Suprapubic skin (tissue), 4 donors: ENCODE measurements around the gene ZNF165. TPM values are rescaled to one million over a fixed set of nuclear protein-coding genes. Genes with fewer than 3 reads are reported as not detected.
A peak's percentile ranks its signal among the peaks of the same experiment; 100 is the strongest.

Experiments used
- DNase-seq, 2 donors: peaks; one replicate each; pipeline ENCODE4 v3.0.0-alpha.2; 2019; ENCODE audit warnings: low spot score in 2 of 2
- H3K27ac ChIP-seq: fragments of 200-600 bp; sonication (generic); one replicate; pipeline ENCODE4 v1.5.1; 2019
- H3K27me3 ChIP-seq: fragments of 200-600 bp; sonication (generic); one replicate; pipeline ENCODE4 v1.5.1; 2019
- H3K36me3 ChIP-seq: fragments of 200-600 bp; sonication (generic); one replicate; pipeline ENCODE4 v1.5.1; 2019
- H3K4me1 ChIP-seq: fragments of 200-600 bp; sonication (generic); one replicate; pipeline ENCODE4 v1.5.1; 2019
- H3K4me3 ChIP-seq: fragments of 200-600 bp; sonication (generic); one replicate; pipeline ENCODE4 v1.5.1; 2019; ENCODE audit warnings: mild to moderate bottlenecking
- H3K9me3 ChIP-seq: fragments of 200-600 bp; sonication (generic); one replicate; pipeline ENCODE4 v1.5.1; 2019
- EP300 ChIP-seq: sonication (generic); formaldehyde crosslinking; IDR thresholded peaks from one replicate; pipeline ENCODE4 v1.6.1; 2017; ENCODE audit warnings: antibody characterized with exemption
- POLR2A ChIP-seq, 2 donors: fragments of 450-650 bp; IDR thresholded peaks; one replicate each; pipeline ENCODE4 v1.6.1; 2017; ENCODE audit warnings: antibody characterized with exemption in 2 of 2, mild to moderate bottlenecking in 2 of 2, moderate library complexity in 2 of 2
- POLR2AphosphoS5 ChIP-seq, 3 donors: sonication (generic); formaldehyde crosslinking; IDR thresholded peaks; one replicate each; pipeline ENCODE4 v1.6.1; 2017; ENCODE audit warnings: antibody characterized with exemption in 3 of 3
- WGBS: methylation state at CpG from one replicate; pipeline ENCODE4 v1.1.5; 2018; 5-methylcytosine and 5-hydroxymethylcytosine counted together
- total RNA-seq, 4 donors: library from RNA; depleted of rRNA; stranded (reverse); fragments of >200 nt; gene quantifications; one replicate each; pipeline ENCODE4 v1.1.0, GENCODE V29; 2016
- TF ChIP-seq, protein P1 (sequence below), 2 donors: fragments of 200-600 bp in 1 of 2; fragments of 450-650 bp in 1 of 2; sonication (generic) in 1 of 2; IDR thresholded peaks; one replicate each; pipeline ENCODE4 v1.5.1; 2016 to 2019; ENCODE audit warnings: antibody characterized with exemption in 2 of 2, mild to moderate bottlenecking in 1 of 2, moderate library complexity in 1 of 2

The ZNF165 gene
- total RNA-seq, 4 donors from 2014 or later, result 0.64 to 2.4 (median 2.0) TPM

DNA sequence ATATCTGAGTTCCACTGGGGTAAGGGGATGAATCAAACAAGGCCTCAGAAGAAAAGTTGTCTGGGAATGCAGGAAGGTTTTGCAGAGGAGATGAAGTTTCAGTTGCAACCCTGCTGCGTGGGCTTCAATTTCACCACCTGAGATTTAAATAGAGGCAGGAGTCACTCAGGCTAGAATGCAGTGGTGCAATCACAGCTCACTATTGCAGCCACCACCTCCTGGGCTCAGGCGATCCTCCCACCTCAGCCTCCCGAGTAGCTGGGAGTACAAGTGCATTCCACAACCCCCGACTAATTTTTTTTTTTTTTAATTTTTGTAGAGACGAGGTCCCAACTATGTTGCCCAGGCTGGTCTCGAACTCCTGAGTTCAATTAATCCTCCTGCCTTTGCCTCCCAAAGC lies 1.5 kb upstream of the ZNF165 start:
- no peak for TF ChIP-seq POLR2AphosphoS5 (IDR thresholded peaks at IDR 0.05)
- TF ChIP-seq, protein P1, sequence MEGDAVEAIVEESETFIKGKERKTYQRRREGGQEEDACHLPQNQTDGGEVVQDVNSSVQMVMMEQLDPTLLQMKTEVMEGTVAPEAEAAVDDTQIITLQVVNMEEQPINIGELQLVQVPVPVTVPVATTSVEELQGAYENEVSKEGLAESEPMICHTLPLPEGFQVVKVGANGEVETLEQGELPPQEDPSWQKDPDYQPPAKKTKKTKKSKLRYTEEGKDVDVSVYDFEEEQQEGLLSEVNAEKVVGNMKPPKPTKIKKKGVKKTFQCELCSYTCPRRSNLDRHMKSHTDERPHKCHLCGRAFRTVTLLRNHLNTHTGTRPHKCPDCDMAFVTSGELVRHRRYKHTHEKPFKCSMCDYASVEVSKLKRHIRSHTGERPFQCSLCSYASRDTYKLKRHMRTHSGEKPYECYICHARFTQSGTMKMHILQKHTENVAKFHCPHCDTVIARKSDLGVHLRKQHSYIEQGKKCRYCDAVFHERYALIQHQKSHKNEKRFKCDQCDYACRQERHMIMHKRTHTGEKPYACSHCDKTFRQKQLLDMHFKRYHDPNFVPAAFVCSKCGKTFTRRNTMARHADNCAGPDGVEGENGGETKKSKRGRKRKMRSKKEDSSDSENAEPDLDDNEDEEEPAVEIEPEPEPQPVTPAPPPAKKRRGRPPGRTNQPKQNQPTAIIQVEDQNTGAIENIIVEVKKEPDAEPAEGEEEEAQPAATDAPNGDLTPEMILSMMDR (IDR thresholded peaks at IDR 0.05), result no peak
- TF ChIP-seq EP300, result no peak
- no peak for TF ChIP-seq POLR2A (IDR thresholded peaks at IDR 0.05)
- DNase-seq, result no peak
- Histone ChIP-seq H3K36me3 (no peaks in the 10 kb centered on the region), H3K4me3 (no peak overlapping the region), H3K9me3 (no peaks in the 10 kb centered on the region), H3K27me3 (no peaks in the 10 kb centered on the region), H3K27ac (no peak overlapping the region), H3K4me1 (peaks cover 7% of the 10 kb centered on the region)
- 88% methylated on average over 6 of the region's 6 CpGs for WGBS

GRCh38 chr6:28080631-28081485 lies 490 bp downstream of the ZNF165 start:
- TF ChIP-seq POLR2AphosphoS5 (IDR thresholded peaks at IDR 0.05) (peak in 1 of 3 donors; percentile 97), POLR2A (IDR thresholded peaks at IDR 0.05) (no peak), EP300 (no peak)
- WGBS, result under 1% methylated on average over 23 of the region's 46 CpGs

DNA sequence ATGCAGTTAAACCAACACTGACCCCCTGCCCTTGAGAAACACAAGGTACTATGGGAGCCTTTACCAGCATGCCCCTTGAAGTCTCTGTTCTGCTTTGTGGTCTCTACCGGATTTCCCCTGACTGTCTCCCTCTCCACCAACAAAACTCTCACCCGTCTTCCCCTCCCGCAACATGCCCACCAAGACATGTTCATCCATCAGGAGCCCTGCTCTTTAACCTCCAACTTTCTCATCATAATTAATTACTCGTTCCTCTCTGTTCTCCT lies 1.1 kb downstream of the ZNF165 start:
- DNase-seq, result no peak
- Histone ChIP-seq H3K27ac (no peak overlapping the region), H3K4me3 (peak overlapping the region; percentile 88), H3K9me3 (no peaks in the 10 kb centered on the region), H3K27me3 (no peaks in the 10 kb centered on the region), H3K4me1 (peaks cover 7% of the 10 kb centered on the region), H3K36me3 (peaks cover 6% of the 10 kb centered on the region)
- no peak for TF ChIP-seq POLR2A (IDR thresholded peaks at IDR 0.05)
- no peak for TF ChIP-seq EP300
- TF ChIP-seq POLR2AphosphoS5 (IDR thresholded peaks at IDR 0.05), result no peak
- TF ChIP-seq, protein P1 (IDR thresholded peaks at IDR 0.05), result no peak
- 10% methylated on average over 4 of the region's 4 CpGs for WGBS

More at GRCh38 chr6:28080631-28081485, 490 bp downstream of the ZNF165 start:
- H3K4me1 ChIP-seq, result peaks cover 7% of the 10 kb centered on the region
- peak overlapping the region; percentile 82 for H3K27ac ChIP-seq
- DNase-seq, result peak; percentile 95 to 96
- H3K27me3 ChIP-seq, result no peaks in the 10 kb centered on the region
- H3K4me3 ChIP-seq, result peak overlapping the region; percentile 88
- no peaks in the 10 kb centered on the region for H3K9me3 ChIP-seq
- H3K36me3 ChIP-seq, result peaks cover under 1% of the 10 kb centered on the region

GRCh38 chr6:28082939-28083338 lies 2.6 kb downstream of the ZNF165 start:
- TF ChIP-seq POLR2A (IDR thresholded peaks at IDR 0.05) (no peak), EP300 (no peak), POLR2AphosphoS5 (IDR thresholded peaks at IDR 0.05) (no peak)
- TF ChIP-seq, protein P1 (IDR thresholded peaks at IDR 0.05), result no peak
- Histone ChIP-seq H3K4me3 (no peak overlapping the region), H3K36me3 (peaks cover 17% of the 10 kb centered on the region), H3K27ac (no peak overlapping the region), H3K9me3 (no peaks in the 10 kb centered on the region), H3K4me1 (peaks cover 7% of the 10 kb centered on the region), H3K27me3 (no peaks in the 10 kb centered on the region)
- DNase-seq, result no peak

DNA sequence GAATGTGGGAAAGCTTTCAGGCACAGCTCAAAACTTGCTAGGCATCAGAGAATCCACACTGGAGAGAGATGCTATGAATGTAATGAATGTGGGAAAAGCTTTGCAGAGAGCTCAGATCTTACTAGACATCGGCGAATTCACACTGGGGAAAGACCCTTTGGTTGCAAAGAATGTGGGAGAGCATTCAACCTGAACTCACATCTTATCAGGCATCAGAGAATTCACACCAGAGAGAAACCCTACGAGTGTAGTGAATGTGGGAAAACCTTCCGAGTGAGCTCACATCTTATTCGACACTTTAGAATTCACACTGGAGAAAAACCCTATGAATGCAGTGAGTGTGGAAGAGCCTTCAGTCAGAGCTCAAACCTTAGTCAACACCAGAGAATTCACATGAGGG lies 8.7 kb downstream of the ZNF165 start:
- 96% methylated on average over 5 of the region's 5 CpGs for WGBS
- TF ChIP-seq, protein P1 (IDR thresholded peaks at IDR 0.05), result no peak
- TF ChIP-seq POLR2A (IDR thresholded peaks at IDR 0.05) (no peak), POLR2AphosphoS5 (IDR thresholded peaks at IDR 0.05) (no peak), EP300 (no peak)
- peaks cover 33% of the 10 kb centered on the region for H3K36me3 ChIP-seq

More for the DNA sequence above, 8.7 kb downstream of the ZNF165 start:
- no peak for DNase-seq
- Histone ChIP-seq H3K27ac (no peak overlapping the region), H3K4me1 (no peaks in the 10 kb centered on the region), H3K9me3 (peaks cover 8% of the 10 kb centered on the region), H3K4me3 (no peak overlapping the region), H3K27me3 (peaks cover 5% of the 10 kb centered on the region)
